ENCODE data around the gene TRPV4.

TRPV4 gene

GRCh38 chr12:109773384-109774011 is 59.7 kb downstream of the TRPV4 start:
- no peak overlapping the region for H3K4me3 ChIP-seq (ENCODE audit: low read depth in 1 of 2, low read length in 1 of 2)

GRCh38 chr12:109772622-109773321 is 60.4 kb downstream of the TRPV4 start:
- no peak for TF ChIP-seq CTCF (IDR thresholded peaks at IDR 0.05)
- H3K4me3 ChIP-seq (ENCODE audit: low read depth in 1 of 2, low read length in 1 of 2): no peak overlapping the region
- H3K9me3 ChIP-seq: no peaks in the 10 kb centered on the region
- no peaks in the 10 kb centered on the region for H3K4me1 ChIP-seq (ENCODE audit: control insufficient read depth in 1 of 2, insufficient read depth in 1 of 2, low read depth in 1 of 2, low read length in 1 of 2)
- no peaks in the 10 kb centered on the region for H3K36me3 ChIP-seq
- H3K27ac ChIP-seq: no peak overlapping the region
- peaks cover 22% of the 10 kb centered on the region for H3K27me3 ChIP-seq

More at GRCh38 chr12:109773384-109774011, 59.7 kb downstream of the TRPV4 start:
- Histone ChIP-seq H3K4me1 (ENCODE audit: control insufficient read depth in 1 of 2, insufficient read depth in 1 of 2, low read depth in 1 of 2, low read length in 1 of 2) (no peaks in the 10 kb centered on the region), H3K27ac (no peak overlapping the region), H3K27me3 (peaks cover 24% of the 10 kb centered on the region), H3K36me3 (no peaks in the 10 kb centered on the region), H3K9me3 (no peaks in the 10 kb centered on the region)
- no peak for TF ChIP-seq CTCF (IDR thresholded peaks at IDR 0.05)

GRCh38 chr12:109771746-109772621 is 61.2 kb downstream of the TRPV4 start:
- no peak overlapping the region for H3K4me3 ChIP-seq (ENCODE audit: low read depth in 1 of 2, low read length in 1 of 2)
- peaks cover 15% of the 10 kb centered on the region for H3K27me3 ChIP-seq
- no peak for TF ChIP-seq CTCF (IDR thresholded peaks at IDR 0.05)
- H3K27ac ChIP-seq: no peak overlapping the region
- no peaks in the 10 kb centered on the region for H3K9me3 ChIP-seq
- H3K4me1 ChIP-seq (ENCODE audit: control insufficient read depth in 1 of 2, insufficient read depth in 1 of 2, low read depth in 1 of 2, low read length in 1 of 2): no peaks in the 10 kb centered on the region
- H3K36me3 ChIP-seq: no peaks in the 10 kb centered on the region

- Histone ChIP-seq H3K27ac (no peak overlapping the region), H3K4me1 (ENCODE audit: control insufficient read depth in 1 of 2, insufficient read depth in 1 of 2, low read depth in 1 of 2, low read length in 1 of 2) (no peaks in the 10 kb centered on the region), H3K9me3 (no peaks in the 10 kb centered on the region), H3K36me3 (no peaks in the 10 kb centered on the region), H3K4me3 (ENCODE audit: low read depth in 1 of 2, low read length in 1 of 2) (no peak overlapping the region), H3K27me3 (peaks cover 15% of the 10 kb centered on the region)
- TF ChIP-seq CTCF (IDR thresholded peaks at IDR 0.05): no peak
Measured at GRCh38 chr12:109770861-109771670, 62.1 kb downstream of the TRPV4 start.

Data from neutrophil (primary cell).